ENCODE data around the gene GRAMD4. TPM values are rescaled to one million over a fixed set of nuclear protein-coding genes. Genes with fewer than 3 reads are reported as not detected.

GRAMD4 gene
- total RNA-seq, 1 experiment from 2014 or later, result 23.4 TPM

GRCh38 chr22:46584081-46584921 lies 35.9 kb upstream of the GRAMD4 start:
- POLR2A ChIA-PET, result no interaction called here
- no peak for DNase-seq
- no peak overlapping the region for H3K27ac Mint-ChIP-seq (ENCODE audit: unreplicated experiment)

DNA sequence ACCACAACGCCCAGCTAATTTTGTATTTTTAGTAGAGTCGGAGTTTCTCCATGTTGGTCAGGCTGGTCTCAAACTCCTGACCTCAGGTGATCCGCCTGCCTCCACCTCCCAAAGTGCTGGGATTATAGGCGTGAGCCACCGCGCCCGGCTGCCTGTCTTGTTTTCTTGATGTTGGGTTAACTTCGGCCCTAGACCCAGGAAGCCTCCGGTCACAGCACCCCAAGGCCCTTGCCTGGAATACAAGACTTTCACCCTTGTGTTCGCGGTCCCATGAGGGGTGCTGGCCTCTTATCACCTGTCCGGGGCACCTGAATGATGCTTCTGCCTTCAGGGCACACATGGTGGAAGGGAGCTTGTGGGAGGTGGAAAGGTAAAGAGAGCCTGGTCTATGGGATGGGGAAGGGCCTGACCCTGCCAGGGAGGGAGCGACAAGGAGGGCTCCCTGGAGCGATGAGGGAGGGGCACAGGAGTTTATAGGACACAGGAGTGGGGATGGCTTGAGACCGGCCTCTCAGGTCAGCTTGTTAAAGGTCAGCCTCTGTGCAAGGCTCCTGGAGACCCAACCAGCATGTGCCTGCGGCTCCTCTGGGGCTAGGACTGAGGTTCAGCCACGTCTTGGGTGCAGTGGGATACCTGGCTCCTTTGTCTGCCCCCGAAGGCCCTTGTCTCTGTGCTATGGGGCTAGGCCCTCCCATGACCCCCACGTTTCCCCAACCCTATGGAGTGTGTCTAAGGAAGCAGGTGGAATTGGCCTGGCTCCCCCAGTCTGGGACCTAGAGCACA lies 34.7 kb upstream of the GRAMD4 start:
- CTCF ChIA-PET, result no interaction called here
- no peaks in the 10 kb centered on the region for H3K27me3 ChIP-seq (replicated peaks; ENCODE audit: control insufficient read depth, insufficient read depth, low read length)
- Mint-ChIP-seq H3K9me3 (ENCODE audit: unreplicated experiment) (no peaks in the 10 kb centered on the region), H3K36me3 (ENCODE audit: insufficient read depth, unreplicated experiment) (no peaks in the 10 kb centered on the region), H3K4me3 (ENCODE audit: unreplicated experiment) (no peak overlapping the region), H3K4me1 (ENCODE audit: low read depth, unreplicated experiment) (peaks cover 12% of the 10 kb centered on the region), H3K27me3 (ENCODE audit: insufficient read depth, unreplicated experiment) (no peaks in the 10 kb centered on the region), H3K27ac (ENCODE audit: unreplicated experiment) (no peak overlapping the region)
- intact Hi-C loops (cut with micrococcal nuclease; ENCODE audit: unreplicated experiment), result no loop called here
- TF ChIP-seq, protein P1, sequence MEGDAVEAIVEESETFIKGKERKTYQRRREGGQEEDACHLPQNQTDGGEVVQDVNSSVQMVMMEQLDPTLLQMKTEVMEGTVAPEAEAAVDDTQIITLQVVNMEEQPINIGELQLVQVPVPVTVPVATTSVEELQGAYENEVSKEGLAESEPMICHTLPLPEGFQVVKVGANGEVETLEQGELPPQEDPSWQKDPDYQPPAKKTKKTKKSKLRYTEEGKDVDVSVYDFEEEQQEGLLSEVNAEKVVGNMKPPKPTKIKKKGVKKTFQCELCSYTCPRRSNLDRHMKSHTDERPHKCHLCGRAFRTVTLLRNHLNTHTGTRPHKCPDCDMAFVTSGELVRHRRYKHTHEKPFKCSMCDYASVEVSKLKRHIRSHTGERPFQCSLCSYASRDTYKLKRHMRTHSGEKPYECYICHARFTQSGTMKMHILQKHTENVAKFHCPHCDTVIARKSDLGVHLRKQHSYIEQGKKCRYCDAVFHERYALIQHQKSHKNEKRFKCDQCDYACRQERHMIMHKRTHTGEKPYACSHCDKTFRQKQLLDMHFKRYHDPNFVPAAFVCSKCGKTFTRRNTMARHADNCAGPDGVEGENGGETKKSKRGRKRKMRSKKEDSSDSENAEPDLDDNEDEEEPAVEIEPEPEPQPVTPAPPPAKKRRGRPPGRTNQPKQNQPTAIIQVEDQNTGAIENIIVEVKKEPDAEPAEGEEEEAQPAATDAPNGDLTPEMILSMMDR (IDR thresholded peaks at IDR 0.05; ENCODE audit: insufficient read depth in 1 of 2, low read depth in 1 of 2, low read length in 1 of 2, severe bottlenecking in 1 of 2, unreplicated experiment in 1 of 2), result no peak
- DNase-seq, result no peak
- no TSS peak for BruUV-seq (replicated peaks)
- H3K36me3 ChIP-seq (ENCODE audit: control insufficient read depth, insufficient read depth, low read length), result no peaks in the 10 kb centered on the region
- no peaks in the 10 kb centered on the region for H3K9me3 ChIP-seq
- H3K4me3 ChIP-seq (ENCODE audit: low read depth, low read length), result no peak overlapping the region
- H3K4me1 ChIP-seq, result 0 out of 2 replicates have a peak, but pooled peaks cover 4% of the 10 kb centered on the region
- POLR2A ChIA-PET, result no interaction called here

More at GRCh38 chr22:46584081-46584921, 35.9 kb upstream of the GRAMD4 start:
- intact Hi-C loops (cut with micrococcal nuclease; ENCODE audit: unreplicated experiment), result no loop called here
- Mint-ChIP-seq H3K4me1 (ENCODE audit: low read depth, unreplicated experiment) (peaks cover 16% of the 10 kb centered on the region), H3K9me3 (ENCODE audit: unreplicated experiment) (no peaks in the 10 kb centered on the region), H3K4me3 (ENCODE audit: unreplicated experiment) (no peak overlapping the region), H3K36me3 (ENCODE audit: insufficient read depth, unreplicated experiment) (no peaks in the 10 kb centered on the region), H3K27me3 (ENCODE audit: insufficient read depth, unreplicated experiment) (no peaks in the 10 kb centered on the region)
- no TSS peak for BruUV-seq (replicated peaks)
- H3K27me3 ChIP-seq (replicated peaks; ENCODE audit: control insufficient read depth, insufficient read depth, low read length), result no peaks in the 10 kb centered on the region
- no peak overlapping the region for H3K4me3 ChIP-seq (ENCODE audit: low read depth, low read length)
- TF ChIP-seq, protein P1 (IDR thresholded peaks at IDR 0.05; ENCODE audit: insufficient read depth in 1 of 2, low read depth in 1 of 2, low read length in 1 of 2, severe bottlenecking in 1 of 2, unreplicated experiment in 1 of 2), result no peak
- H3K36me3 ChIP-seq (ENCODE audit: control insufficient read depth, insufficient read depth, low read length), result no peaks in the 10 kb centered on the region
- no peaks in the 10 kb centered on the region for H3K9me3 ChIP-seq
- peaks cover 14% of the 10 kb centered on the region; the same call in 1 of the 2 replicates for H3K4me1 ChIP-seq
- CTCF ChIA-PET, result no interaction called here

- Mint-ChIP-seq H3K9me3 (ENCODE audit: unreplicated experiment) (no peaks in the 10 kb centered on the region), H3K27me3 (ENCODE audit: insufficient read depth, unreplicated experiment) (no peaks in the 10 kb centered on the region), H3K27ac (ENCODE audit: unreplicated experiment) (no peak overlapping the region), H3K36me3 (ENCODE audit: insufficient read depth, unreplicated experiment) (no peaks in the 10 kb centered on the region), H3K4me3 (ENCODE audit: unreplicated experiment) (no peak overlapping the region), H3K4me1 (ENCODE audit: low read depth, unreplicated experiment) (peaks cover 12% of the 10 kb centered on the region)
- CTCF ChIA-PET, result no interaction called here
- TF ChIP-seq, protein P1 (IDR thresholded peaks at IDR 0.05; ENCODE audit: insufficient read depth in 1 of 2, low read depth in 1 of 2, low read length in 1 of 2, severe bottlenecking in 1 of 2, unreplicated experiment in 1 of 2), result no peak
- no TSS peak for BruUV-seq (replicated peaks)
- POLR2A ChIA-PET, result no interaction called here
- 0 out of 2 replicates have a peak, but pooled peaks cover 2% of the 10 kb centered on the region for H3K4me1 ChIP-seq
- intact Hi-C loops (cut with micrococcal nuclease; ENCODE audit: unreplicated experiment), result no loop called here
- no peaks in the 10 kb centered on the region for H3K9me3 ChIP-seq
- H3K4me3 ChIP-seq (ENCODE audit: low read depth, low read length), result no peak overlapping the region
- no peaks in the 10 kb centered on the region for H3K36me3 ChIP-seq (ENCODE audit: control insufficient read depth, insufficient read depth, low read length)
- DNase-seq, result peak in 1 of 2 experiments; percentile 24
- H3K27me3 ChIP-seq (replicated peaks; ENCODE audit: control insufficient read depth, insufficient read depth, low read length), result no peaks in the 10 kb centered on the region
Observed at GRCh38 chr22:46586123-46586519, 34.1 kb upstream of the GRAMD4 start.

Data from Caco-2 (cell line).